Lower lobe of right lung (tissue), 2 donors: ENCODE data around the gene ITFG2. TPM values are rescaled to one million over a fixed set of nuclear protein-coding genes. Genes with fewer than 3 reads are reported as not detected.
A peak's percentile ranks its signal among the peaks of the same experiment; 100 is the strongest.

Experiments
- ATAC-seq, 2 donors: fragments of 200-7000 bp; cut with Tn5 transposase; one replicate each; pipeline ENCODE4 v1.9.1; 2020 to 2022; ENCODE audit warnings: mild to moderate bottlenecking in 2 of 2, moderate library complexity in 2 of 2
- DNase-seq: peaks from one replicate; pipeline ENCODE4 v3.0.0-alpha.2; 2020
- H3K27ac ChIP-seq: fragments of 200-600 bp; one replicate; pipeline ENCODE4 v1.8.0; 2022
- H3K27me3 ChIP-seq: fragments of 200-600 bp; one replicate; pipeline ENCODE4 v1.8.0; 2022; ENCODE audit warnings: low read depth
- H3K36me3 ChIP-seq: fragments of 200-600 bp; one replicate; pipeline ENCODE4 v1.8.0; 2022; ENCODE audit warnings: mild to moderate bottlenecking
- H3K4me1 ChIP-seq: fragments of 200-600 bp; one replicate; pipeline ENCODE4 v1.8.0; 2022
- H3K4me3 ChIP-seq: fragments of 200-600 bp; one replicate; pipeline ENCODE4 v1.8.0; 2022; ENCODE audit warnings: mild to moderate bottlenecking
- H3K9me3 ChIP-seq: fragments of 200-600 bp; one replicate; pipeline ENCODE4 v1.8.0; 2022
- intact Hi-C: fragments of 100-400 bp; cut with DNase I; formaldehyde crosslinking; loops from one replicate; pipeline ENCODE4 v1.11.0; 2022
- total RNA-seq: library from RNA; stranded (reverse); fragmentation: NEBNext Ultra II Directional; extraction: Animal tissue kit (Norgen Biotek cat#: 25700); gene quantifications from one replicate; pipeline ENCODE4 v1.2.1, GENCODE V29; 2021
- TF ChIP-seq, protein P1 (sequence below): fragments of 200-600 bp; IDR thresholded peaks from one replicate; pipeline ENCODE4 v1.8.0; 2022; ENCODE audit warnings: antibody characterized with exemption, mild to moderate bottlenecking
- donor health status: DM: no; HTN: yes; CAD: no; lungs with severe emphysema.

The ITFG2 gene
- total RNA-seq, 1 donor from 2014 or later: 43.8 TPM

DNA sequence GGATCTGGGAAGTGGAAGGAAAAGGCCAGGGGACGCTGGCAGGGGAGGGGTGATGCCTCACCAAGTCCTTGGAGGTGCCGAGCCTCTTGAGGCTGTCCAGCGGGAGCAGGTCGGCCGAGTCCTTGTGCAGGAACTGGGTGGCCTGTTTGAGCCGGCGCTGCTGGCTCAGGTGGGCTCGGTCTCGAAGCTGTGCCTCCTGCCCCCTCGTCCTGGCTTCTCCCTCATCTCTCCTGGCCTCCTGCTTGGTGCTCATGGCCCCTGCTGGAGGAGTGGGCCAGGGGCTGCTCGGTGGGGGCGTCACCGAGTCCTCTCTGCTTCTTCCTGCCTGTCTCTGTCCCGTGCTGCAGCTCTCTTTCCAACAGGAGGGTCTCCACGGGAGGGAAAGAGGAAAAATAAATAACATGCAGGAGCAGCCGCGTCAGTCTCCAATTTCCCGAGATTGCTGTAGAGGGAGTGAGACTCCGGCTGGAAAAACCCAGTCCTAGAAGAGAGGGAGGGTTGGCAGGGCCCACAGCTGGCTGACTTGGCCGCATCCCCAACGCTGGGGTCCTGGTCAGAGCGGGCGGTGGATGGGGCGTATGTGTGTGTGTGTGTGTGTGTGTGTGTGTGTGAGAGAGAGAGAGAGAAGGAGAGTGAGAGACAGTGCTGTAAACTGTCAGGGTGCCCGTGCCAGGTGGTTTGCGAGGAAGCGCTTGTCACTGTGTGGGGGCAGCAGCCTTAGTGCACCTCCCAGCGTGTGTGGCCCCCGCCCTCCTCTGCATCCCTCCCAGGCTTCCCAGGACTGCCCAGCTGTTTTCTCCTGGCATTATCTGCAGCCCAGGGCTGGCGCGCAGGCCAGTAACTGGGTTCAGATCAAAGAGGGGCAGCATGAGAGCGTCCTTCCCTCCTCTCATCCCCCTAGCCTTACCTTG, 22.4 kb downstream of the ITFG2 start, which contains the start of gene NRIP2:
Gene NRIP2, minus strand, starts transcription at position 455 of the 911 bp plus-strand sequence. Its CDS starts 52 bp downstream, at position 403.
- Histone ChIP-seq H3K4me3 (peak within 1 kb of the TSS; percentile 2), H3K27ac (no peak within 1 kb of the TSS), H3K36me3 (peaks cover 28% of the 10 kb centered on the region), H3K27me3 (no peaks in the 10 kb centered on the region), H3K9me3 (no peaks in the 10 kb centered on the region), H3K4me1 (peaks cover 7% of the 10 kb centered on the region)
- TF ChIP-seq, protein P1, sequence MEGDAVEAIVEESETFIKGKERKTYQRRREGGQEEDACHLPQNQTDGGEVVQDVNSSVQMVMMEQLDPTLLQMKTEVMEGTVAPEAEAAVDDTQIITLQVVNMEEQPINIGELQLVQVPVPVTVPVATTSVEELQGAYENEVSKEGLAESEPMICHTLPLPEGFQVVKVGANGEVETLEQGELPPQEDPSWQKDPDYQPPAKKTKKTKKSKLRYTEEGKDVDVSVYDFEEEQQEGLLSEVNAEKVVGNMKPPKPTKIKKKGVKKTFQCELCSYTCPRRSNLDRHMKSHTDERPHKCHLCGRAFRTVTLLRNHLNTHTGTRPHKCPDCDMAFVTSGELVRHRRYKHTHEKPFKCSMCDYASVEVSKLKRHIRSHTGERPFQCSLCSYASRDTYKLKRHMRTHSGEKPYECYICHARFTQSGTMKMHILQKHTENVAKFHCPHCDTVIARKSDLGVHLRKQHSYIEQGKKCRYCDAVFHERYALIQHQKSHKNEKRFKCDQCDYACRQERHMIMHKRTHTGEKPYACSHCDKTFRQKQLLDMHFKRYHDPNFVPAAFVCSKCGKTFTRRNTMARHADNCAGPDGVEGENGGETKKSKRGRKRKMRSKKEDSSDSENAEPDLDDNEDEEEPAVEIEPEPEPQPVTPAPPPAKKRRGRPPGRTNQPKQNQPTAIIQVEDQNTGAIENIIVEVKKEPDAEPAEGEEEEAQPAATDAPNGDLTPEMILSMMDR: no peak
- intact Hi-C loops: no loop called here
- DNase-seq: no peak
- ATAC-seq: peak; percentile 31 to 54

GRCh38 chr12:2835691-2836403, 23.4 kb downstream of the ITFG2 start:
- no peak for ATAC-seq
- intact Hi-C loops: no loop called here

DNA sequence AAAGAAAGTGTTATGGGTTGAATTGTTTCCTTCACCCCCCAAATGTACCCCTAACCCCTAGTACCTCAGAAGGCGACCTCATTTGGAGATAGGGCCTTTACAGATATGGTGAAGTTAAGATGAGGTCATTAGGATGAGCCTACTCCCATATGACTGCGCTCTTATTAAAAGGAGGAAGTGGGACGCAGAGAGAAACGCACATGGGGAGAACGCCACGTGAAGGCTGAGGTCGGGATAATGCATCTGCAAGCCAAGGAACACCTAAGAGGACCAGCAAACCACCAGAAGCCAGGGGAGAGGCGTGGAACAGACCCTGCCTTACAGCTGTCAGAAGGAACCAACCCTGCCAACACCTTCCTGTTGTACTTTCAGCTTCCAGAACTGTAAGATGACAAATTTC, 24.1 kb downstream of the ITFG2 start:
- H3K4me1 ChIP-seq: peaks cover 7% of the 10 kb centered on the region
- no peak overlapping the region for H3K4me3 ChIP-seq
- H3K9me3 ChIP-seq: no peaks in the 10 kb centered on the region
- ATAC-seq (no peak), DNase-seq (no peak)
- H3K36me3 ChIP-seq: peaks cover 13% of the 10 kb centered on the region
- no peaks in the 10 kb centered on the region for H3K27me3 ChIP-seq
- intact Hi-C loops: no loop called here
- H3K27ac ChIP-seq: no peak overlapping the region
- TF ChIP-seq, protein P1: no peak

More at GRCh38 chr12:2835691-2836403, 23.4 kb downstream of the ITFG2 start:
- peaks cover 18% of the 10 kb centered on the region for H3K36me3 ChIP-seq
- no peak for DNase-seq
- H3K4me1 ChIP-seq: peaks cover 7% of the 10 kb centered on the region
- TF ChIP-seq, protein P1: no peak
- no peak overlapping the region for H3K27ac ChIP-seq
- H3K4me3 ChIP-seq: no peak overlapping the region
- no peaks in the 10 kb centered on the region for H3K9me3 ChIP-seq
- H3K27me3 ChIP-seq: no peaks in the 10 kb centered on the region

DNA sequence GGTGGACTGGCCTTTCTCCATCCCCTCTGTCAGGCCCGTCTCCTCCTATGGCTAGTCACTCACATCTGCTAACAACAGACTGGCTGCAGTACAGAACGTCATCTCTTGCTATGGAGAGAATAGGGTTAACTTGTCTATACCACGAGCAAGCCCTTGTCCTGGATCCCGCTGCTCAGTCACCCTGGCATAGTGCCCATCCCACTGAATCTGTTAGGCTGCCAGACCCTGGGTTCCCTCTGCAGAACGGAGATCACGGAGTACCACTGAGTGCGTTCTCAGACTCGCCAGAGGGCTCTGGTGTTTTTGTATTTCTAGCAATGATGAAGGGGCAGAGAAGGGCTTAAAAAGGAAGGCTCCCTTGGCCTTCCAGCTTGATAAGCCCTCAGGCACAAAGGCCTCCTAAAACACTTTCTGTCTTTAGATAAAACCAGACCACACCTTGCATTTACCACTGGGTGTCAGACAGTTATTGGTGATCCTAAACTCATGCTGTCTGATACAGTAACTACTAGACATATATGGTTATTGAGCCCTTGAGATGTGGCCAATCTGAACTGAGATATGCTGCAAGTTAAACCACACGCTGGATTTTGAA, 28.7 kb downstream of the ITFG2 start:
- ATAC-seq (no peak), DNase-seq (no peak)
- Histone ChIP-seq H3K36me3 (peaks cover 27% of the 10 kb centered on the region), H3K4me3 (no peak overlapping the region), H3K27me3 (no peaks in the 10 kb centered on the region), H3K9me3 (no peaks in the 10 kb centered on the region), H3K27ac (no peak overlapping the region), H3K4me1 (no peaks in the 10 kb centered on the region)
- TF ChIP-seq, protein P1: no peak
- intact Hi-C loops: no loop called here

GRCh38 chr12:2842948-2843347, 30.5 kb downstream of the ITFG2 start:
- H3K4me3 ChIP-seq: no peak overlapping the region
- no peak for ATAC-seq
- peaks cover 31% of the 10 kb centered on the region for H3K36me3 ChIP-seq
- no peaks in the 10 kb centered on the region for H3K9me3 ChIP-seq
- H3K27ac ChIP-seq: no peak overlapping the region
- no peak for DNase-seq
- TF ChIP-seq, protein P1: no peak
- no peaks in the 10 kb centered on the region for H3K4me1 ChIP-seq
- intact Hi-C loops: no loop called here
- H3K27me3 ChIP-seq: no peaks in the 10 kb centered on the region
